Measurements from ENCODE around the gene COMT. TPM values are rescaled to one million over a fixed set of nuclear protein-coding genes. Genes with fewer than 3 reads are reported as not detected.

Gene COMT
- total and polyA plus RNA-seq, 9 of the 15 experiments (the other 6 are each of a cell fraction or from before 2014, with no cell fraction given): 12.5 to 351 (median 155) TPM

DNA sequence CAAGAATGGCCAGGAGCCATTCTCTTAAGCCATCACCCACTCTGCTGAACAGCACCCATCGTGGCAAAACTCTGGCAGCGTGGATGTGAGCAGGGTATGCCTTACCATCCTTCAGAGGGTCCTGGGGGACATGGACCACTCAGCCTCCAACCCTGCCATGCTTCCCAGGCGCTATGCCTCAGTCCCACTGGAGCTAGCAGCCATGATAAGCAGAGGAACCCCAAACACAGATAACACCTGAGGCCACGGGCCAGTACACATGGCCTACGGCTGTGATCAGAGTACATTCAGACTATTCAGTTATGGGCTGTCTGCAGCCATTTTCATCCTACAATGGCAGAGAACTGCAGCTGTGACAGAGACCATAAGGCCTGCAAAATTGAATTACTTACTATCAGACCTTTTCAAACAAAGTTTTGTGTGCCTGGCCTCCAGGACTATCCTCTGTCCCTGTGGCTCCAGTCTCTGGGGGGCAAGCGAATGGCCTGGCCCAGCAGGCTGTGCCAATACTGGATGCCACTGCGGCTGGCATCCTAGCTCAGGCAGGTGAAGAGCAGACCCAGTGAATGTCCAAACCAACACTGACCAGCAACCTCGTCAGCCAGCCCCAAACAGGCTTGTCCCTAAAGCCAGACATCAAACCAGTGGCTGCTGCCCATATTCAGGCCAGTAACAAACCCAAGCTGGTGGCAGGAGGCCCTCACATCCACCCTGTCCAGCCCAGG is 68.2 kb downstream of the COMT start (continued):
- TF ChIP-seq PATZ1 (CRISPR knock-in tag; IDR thresholded peaks at IDR 0.05; ENCODE audit: borderline replicate concordance): no peak
- TF ChIP-seq, protein P1, sequence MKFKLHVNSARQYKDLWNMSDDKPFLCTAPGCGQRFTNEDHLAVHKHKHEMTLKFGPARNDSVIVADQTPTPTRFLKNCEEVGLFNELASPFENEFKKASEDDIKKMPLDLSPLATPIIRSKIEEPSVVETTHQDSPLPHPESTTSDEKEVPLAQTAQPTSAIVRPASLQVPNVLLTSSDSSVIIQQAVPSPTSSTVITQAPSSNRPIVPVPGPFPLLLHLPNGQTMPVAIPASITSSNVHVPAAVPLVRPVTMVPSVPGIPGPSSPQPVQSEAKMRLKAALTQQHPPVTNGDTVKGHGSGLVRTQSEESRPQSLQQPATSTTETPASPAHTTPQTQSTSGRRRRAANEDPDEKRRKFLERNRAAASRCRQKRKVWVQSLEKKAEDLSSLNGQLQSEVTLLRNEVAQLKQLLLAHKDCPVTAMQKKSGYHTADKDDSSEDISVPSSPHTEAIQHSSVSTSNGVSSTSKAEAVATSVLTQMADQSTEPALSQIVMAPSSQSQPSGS (CRISPR knock-in tag; IDR thresholded peaks at IDR 0.05): no peak
- no peak for TF ChIP-seq IFI16 (CRISPR knock-in tag; IDR thresholded peaks at IDR 0.05)
- no peak for TF ChIP-seq SREBF2 (CRISPR knock-in tag; IDR thresholded peaks at IDR 0.05)
- TF ChIP-seq NKRF (IDR thresholded peaks at IDR 0.05; ENCODE audit: borderline replicate concordance): 0 out of 2 replicates have a peak, but pooled peaks have one; percentile 15
- 0 out of 2 replicates have a peak, but pooled peaks have one; percentile 6 for TF ChIP-seq PHB (CRISPR knock-in tag; IDR thresholded peaks at IDR 0.05)
- TF ChIP-seq, protein P2, sequence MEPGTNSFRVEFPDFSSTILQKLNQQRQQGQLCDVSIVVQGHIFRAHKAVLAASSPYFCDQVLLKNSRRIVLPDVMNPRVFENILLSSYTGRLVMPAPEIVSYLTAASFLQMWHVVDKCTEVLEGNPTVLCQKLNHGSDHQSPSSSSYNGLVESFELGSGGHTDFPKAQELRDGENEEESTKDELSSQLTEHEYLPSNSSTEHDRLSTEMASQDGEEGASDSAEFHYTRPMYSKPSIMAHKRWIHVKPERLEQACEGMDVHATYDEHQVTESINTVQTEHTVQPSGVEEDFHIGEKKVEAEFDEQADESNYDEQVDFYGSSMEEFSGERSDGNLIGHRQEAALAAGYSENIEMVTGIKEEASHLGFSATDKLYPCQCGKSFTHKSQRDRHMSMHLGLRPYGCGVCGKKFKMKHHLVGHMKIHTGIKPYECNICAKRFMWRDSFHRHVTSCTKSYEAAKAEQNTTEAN (CRISPR knock-in tag; IDR thresholded peaks at IDR 0.05): no peak
- TF ChIP-seq, protein P3, sequence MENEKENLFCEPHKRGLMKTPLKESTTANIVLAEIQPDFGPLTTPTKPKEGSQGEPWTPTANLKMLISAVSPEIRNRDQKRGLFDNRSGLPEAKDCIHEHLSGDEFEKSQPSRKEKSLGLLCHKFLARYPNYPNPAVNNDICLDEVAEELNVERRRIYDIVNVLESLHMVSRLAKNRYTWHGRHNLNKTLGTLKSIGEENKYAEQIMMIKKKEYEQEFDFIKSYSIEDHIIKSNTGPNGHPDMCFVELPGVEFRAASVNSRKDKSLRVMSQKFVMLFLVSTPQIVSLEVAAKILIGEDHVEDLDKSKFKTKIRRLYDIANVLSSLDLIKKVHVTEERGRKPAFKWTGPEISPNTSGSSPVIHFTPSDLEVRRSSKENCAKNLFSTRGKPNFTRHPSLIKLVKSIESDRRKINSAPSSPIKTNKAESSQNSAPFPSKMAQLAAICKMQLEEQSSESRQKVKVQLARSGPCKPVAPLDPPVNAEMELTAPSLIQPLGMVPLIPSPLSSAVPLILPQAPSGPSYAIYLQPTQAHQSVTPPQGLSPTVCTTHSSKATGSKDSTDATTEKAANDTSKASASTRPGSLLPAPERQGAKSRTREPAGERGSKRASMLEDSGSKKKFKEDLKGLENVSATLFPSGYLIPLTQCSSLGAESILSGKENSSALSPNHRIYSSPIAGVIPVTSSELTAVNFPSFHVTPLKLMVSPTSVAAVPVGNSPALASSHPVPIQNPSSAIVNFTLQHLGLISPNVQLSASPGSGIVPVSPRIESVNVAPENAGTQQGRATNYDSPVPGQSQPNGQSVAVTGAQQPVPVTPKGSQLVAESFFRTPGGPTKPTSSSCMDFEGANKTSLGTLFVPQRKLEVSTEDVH (IDR thresholded peaks at IDR 0.05; ENCODE audit: low read depth, partially characterized antibody): no peak
- peak; percentile 24 to 73; a peak in 3 of 4 replicates for TF ChIP-seq RCOR1 (IDR thresholded peaks at IDR 0.05; ENCODE audit: borderline replicate concordance in 1 of 2, low read depth in 2 of 2, low read length in 2 of 2)
